ENCODE results near the gene UBR4.

DNA sequence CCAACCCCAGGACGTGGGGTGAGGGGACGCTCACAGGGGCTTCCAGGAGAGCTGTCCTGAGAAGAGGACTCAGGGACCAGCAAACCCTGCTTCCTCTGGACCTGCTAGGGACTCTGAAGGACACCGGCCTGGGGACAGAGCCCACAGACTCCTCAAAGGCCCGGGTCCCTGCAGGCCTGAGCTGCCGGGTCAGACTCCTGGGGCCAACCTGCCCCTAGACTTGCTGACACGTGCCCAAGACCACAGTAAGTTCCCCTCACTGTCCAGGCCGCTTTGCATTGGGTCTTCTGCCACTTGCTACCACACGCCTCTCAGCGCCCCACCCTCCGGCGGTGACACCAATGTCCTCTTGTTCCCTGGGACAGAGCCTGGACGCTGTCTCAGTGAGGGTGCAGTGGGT, 146.9 kb downstream of the UBR4 start:
- TF ChIP-seq RAD21 (IDR thresholded peaks at IDR 0.05; ENCODE audit: low read depth) (no peak), YY1 (IDR thresholded peaks at IDR 0.05; ENCODE audit: low read depth) (no peak), CEBPB (IDR thresholded peaks at IDR 0.05) (no peak)
- TF ChIP-seq, protein P1, sequence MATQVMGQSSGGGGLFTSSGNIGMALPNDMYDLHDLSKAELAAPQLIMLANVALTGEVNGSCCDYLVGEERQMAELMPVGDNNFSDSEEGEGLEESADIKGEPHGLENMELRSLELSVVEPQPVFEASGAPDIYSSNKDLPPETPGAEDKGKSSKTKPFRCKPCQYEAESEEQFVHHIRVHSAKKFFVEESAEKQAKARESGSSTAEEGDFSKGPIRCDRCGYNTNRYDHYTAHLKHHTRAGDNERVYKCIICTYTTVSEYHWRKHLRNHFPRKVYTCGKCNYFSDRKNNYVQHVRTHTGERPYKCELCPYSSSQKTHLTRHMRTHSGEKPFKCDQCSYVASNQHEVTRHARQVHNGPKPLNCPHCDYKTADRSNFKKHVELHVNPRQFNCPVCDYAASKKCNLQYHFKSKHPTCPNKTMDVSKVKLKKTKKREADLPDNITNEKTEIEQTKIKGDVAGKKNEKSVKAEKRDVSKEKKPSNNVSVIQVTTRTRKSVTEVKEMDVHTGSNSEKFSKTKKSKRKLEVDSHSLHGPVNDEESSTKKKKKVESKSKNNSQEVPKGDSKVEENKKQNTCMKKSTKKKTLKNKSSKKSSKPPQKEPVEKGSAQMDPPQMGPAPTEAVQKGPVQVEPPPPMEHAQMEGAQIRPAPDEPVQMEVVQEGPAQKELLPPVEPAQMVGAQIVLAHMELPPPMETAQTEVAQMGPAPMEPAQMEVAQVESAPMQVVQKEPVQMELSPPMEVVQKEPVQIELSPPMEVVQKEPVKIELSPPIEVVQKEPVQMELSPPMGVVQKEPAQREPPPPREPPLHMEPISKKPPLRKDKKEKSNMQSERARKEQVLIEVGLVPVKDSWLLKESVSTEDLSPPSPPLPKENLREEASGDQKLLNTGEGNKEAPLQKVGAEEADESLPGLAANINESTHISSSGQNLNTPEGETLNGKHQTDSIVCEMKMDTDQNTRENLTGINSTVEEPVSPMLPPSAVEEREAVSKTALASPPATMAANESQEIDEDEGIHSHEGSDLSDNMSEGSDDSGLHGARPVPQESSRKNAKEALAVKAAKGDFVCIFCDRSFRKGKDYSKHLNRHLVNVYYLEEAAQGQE (IDR thresholded peaks at IDR 0.05; ENCODE audit: low read depth): no peak
